ENCODE results near the gene SKAP1.

DNA sequence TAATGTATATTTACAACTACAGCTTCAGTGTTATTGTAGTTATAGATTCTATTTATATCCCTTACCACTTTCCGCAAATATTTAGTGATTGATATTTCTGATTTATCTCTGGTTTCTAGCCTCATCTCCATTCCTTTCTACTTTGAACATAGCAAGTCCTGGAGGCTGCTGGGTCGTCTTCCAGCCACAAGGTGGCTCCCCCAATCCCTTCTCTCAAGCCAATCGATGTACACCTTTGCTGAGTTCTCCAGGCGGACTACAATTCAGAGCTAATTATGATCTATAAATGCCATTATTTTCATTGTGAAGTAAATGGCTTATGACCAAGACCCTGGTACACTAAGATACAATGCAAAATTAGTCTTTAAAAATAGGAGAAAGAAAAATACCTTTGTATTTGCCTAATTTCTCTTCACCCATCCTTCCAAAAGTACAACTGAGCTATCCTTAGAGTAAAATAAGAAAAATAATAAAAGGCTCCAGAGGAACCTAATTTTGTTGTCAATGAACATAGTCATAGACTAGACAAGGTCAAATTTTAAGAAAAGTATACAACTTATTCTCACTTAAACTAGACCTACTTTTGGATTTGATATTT, 122.1 kb downstream of the SKAP1 start:
- TF ChIP-seq POU2F2 (IDR thresholded peaks at IDR 0.05; ENCODE audit: low read depth, low read length) (no peak), POLR2A (IDR thresholded peaks at IDR 0.05; ENCODE audit: low read depth, low read length) (no peak), POLR2AphosphoS5 (IDR thresholded peaks at IDR 0.05; ENCODE audit: low read depth, low read length) (no peak)
